H1 (cell line): ENCODE data around the gene ELAVL1. TPM values are rescaled to one million over a fixed set of nuclear protein-coding genes. Genes with fewer than 3 reads are reported as not detected.

ENCODE experiments used
- CTCF ChIA-PET: fragments of 300-600 bp; sonication (Branson Sonifier 250); formaldehyde crosslinking; loops from one replicate; lab custom pipeline; 2021; ENCODE audit not compliant: partially characterized antibody; lab: Charles Lee
- POLR2A ChIA-PET: fragments of 300-600 bp; sonication (Branson Sonifier 250); formaldehyde crosslinking; loops from one replicate; lab custom pipeline; 2021; ENCODE audit warnings: inconsistent platforms; ENCODE audit not compliant: partially characterized antibody; lab: Charles Lee
- DNase-seq, 2 experiments: peaks; one replicate each; pipeline versions ENCODE4 v3.0.0 to v3.0.0-alpha.2; 2010 to 2022; ENCODE audit warnings: low spot score in 2 of 2, low read depth in 1 of 2, mixed read lengths in 1 of 2
- FAIRE-seq: peaks from 2 replicates; lab custom pipeline; 2011; peaks lifted over from hg19 to GRCh38; lab: Jason Lieb, UNC
- H2AFZ ChIP-seq: 2 replicates; pipeline ENCODE4 v1.8.1; 2012; ENCODE audit warnings: low read length, inconsistent platforms
- H2AK5ac ChIP-seq: 2 replicates; pipeline ENCODE4 v1.6.1; 2013; ENCODE audit warnings: low read depth, low read length
- H2BK120ac ChIP-seq: replicated peaks from 2 replicates; pipeline ENCODE3; 2013; ENCODE audit warnings: low read depth, low read length, inconsistent platforms
- H2BK12ac ChIP-seq: 2 replicates; pipeline ENCODE4 v1.6.1; 2013; ENCODE audit warnings: low read depth, low read length
- H2BK15ac ChIP-seq: 2 replicates; pipeline ENCODE4 v1.6.1; 2013; ENCODE audit warnings: low read length
- H2BK20ac ChIP-seq: 2 replicates; pipeline ENCODE4 v1.6.1; 2013; ENCODE audit warnings: low read length
- H2BK5ac ChIP-seq: 2 replicates; pipeline ENCODE4 v1.6.1; 2013; ENCODE audit warnings: low read depth, low read length
- H3K14ac ChIP-seq: 2 replicates; pipeline ENCODE4 v1.6.1; 2013; ENCODE audit warnings: inconsistent platforms; ENCODE audit not compliant: insufficient read length
- H3K18ac ChIP-seq: 2 replicates; pipeline ENCODE4 v1.6.1; 2013; ENCODE audit warnings: low read length; ENCODE audit errors: extremely low read depth
- H3K23ac ChIP-seq: 2 replicates; pipeline ENCODE4 v1.6.1; 2013; ENCODE audit warnings: inconsistent platforms; ENCODE audit not compliant: insufficient read length
- H3K23me2 ChIP-seq: 2 replicates; pipeline ENCODE4 v1.6.1; 2013; ENCODE audit warnings: low read depth, low read length
- H3K27ac ChIP-seq: 2 replicates; pipeline ENCODE4 v1.6.1; 2011; ENCODE audit warnings: low read depth, low read length, inconsistent platforms
- H3K27me3 ChIP-seq, 4 experiments: replicated peaks in 1 of 4; 1 replicate in 1 of 4; 2 replicates in 3 of 4; pipeline versions ENCODE4 v1.6.1 to v1.8.1; 2011 to 2013; ENCODE audit warnings: low read length in 3 of 4, mild to moderate bottlenecking in 3 of 4, inconsistent platforms in 2 of 4, mixed read lengths in 2 of 4, moderate library complexity in 1 of 4; ENCODE audit not compliant: control insufficient read depth in 3 of 4, insufficient read depth in 3 of 4; ENCODE audit errors: extremely low read depth in 1 of 4
- H3K36me3 ChIP-seq, 4 experiments: 2 replicates each; pipeline versions ENCODE4 v1.6.1 to v1.8.1; 2011 to 2013; ENCODE audit warnings: mild to moderate bottlenecking in 4 of 4, low read length in 3 of 4, moderate library complexity in 2 of 4, control low read depth in 1 of 4, inconsistent platforms in 1 of 4; ENCODE audit not compliant: insufficient read depth in 4 of 4, control insufficient read depth in 2 of 4
- H3K4ac ChIP-seq: replicated peaks from 2 replicates; pipeline ENCODE3; 2013; ENCODE audit warnings: low read length, low read depth, mixed read lengths, inconsistent platforms; ENCODE audit not compliant: insufficient read length
- H3K4me1 ChIP-seq, 4 experiments: replicated peaks in 1 of 4; 1 replicate in 1 of 4; 2 replicates in 3 of 4; pipeline versions ENCODE4 v1.6.1 to v1.8.1; 2011 to 2013; ENCODE audit warnings: low read length in 3 of 4, inconsistent platforms in 2 of 4, mixed read lengths in 1 of 4; ENCODE audit not compliant: insufficient read depth in 4 of 4, control insufficient read depth in 3 of 4
- H3K4me2 ChIP-seq, 2 experiments: 2 replicates each; pipeline versions ENCODE4 v1.6.1 to v1.8.1; 2011 to 2013; ENCODE audit warnings: low read depth in 2 of 2, low read length in 2 of 2, control low read depth in 1 of 2, inconsistent platforms in 1 of 2, mild to moderate bottlenecking in 1 of 2; ENCODE audit not compliant: insufficient read depth in 1 of 2
- H3K4me3 ChIP-seq, 4 experiments: fragments of 200-600, 300-600 bp in 1 of 4; sonication (generic), shearing (Covaris generic), sonication (Bioruptor Twin) in 1 of 4; 2 replicates each; pipeline versions ENCODE4 v1.5.1 to v1.8.1; 2011 to 2016; ENCODE audit warnings: low read length in 4 of 4, low read depth in 3 of 4, control low read depth in 2 of 4, inconsistent platforms in 2 of 4, mild to moderate bottlenecking in 2 of 4, mixed read lengths in 1 of 4, moderate library complexity in 1 of 4; ENCODE audit not compliant: insufficient read depth in 2 of 4; ENCODE audit errors: extremely low read depth in 1 of 4
- H3K56ac ChIP-seq: replicated peaks from 2 replicates; pipeline ENCODE3; 2013; ENCODE audit warnings: low read depth, mild to moderate bottlenecking, mixed read lengths, low read length, inconsistent platforms; ENCODE audit not compliant: insufficient read length
- H3K79me1 ChIP-seq: 2 replicates; pipeline ENCODE4 v1.6.1; 2013; ENCODE audit warnings: low read depth, low read length, control low read depth
- H3K79me2 ChIP-seq, 2 experiments: 2 replicates each; pipeline versions ENCODE4 v1.6.1 to v1.8.1; 2012 to 2013; ENCODE audit warnings: low read length in 2 of 2, mild to moderate bottlenecking in 2 of 2, inconsistent platforms in 1 of 2; ENCODE audit not compliant: insufficient read depth in 2 of 2, control insufficient read depth in 1 of 2
- H3K9ac ChIP-seq, 4 experiments: replicated peaks in 1 of 4; 1 replicate in 1 of 4; 2 replicates in 3 of 4; pipeline versions ENCODE4 v1.6.1 to v1.8.1; 2011 to 2013; ENCODE audit warnings: low read depth in 3 of 4, low read length in 3 of 4, control low read depth in 2 of 4, mild to moderate bottlenecking in 2 of 4, moderate library complexity in 2 of 4, inconsistent platforms in 1 of 4; ENCODE audit errors: extremely low read depth in 1 of 4
- H3K9me3 ChIP-seq, 2 experiments: 2 replicates each; pipeline versions ENCODE4 v1.6.1 to v1.8.1; 2012 to 2013; ENCODE audit warnings: mild to moderate bottlenecking in 2 of 2, moderate library complexity in 2 of 2, control low read depth in 1 of 2, inconsistent platforms in 1 of 2, low read depth in 1 of 2, low read length in 1 of 2, mixed read lengths in 1 of 2; ENCODE audit not compliant: insufficient read depth in 2 of 2
- H4K20me1 ChIP-seq, 2 experiments: replicated peaks in 1 of 2; 2 replicates each; pipeline versions ENCODE3 to v1.8.1; 2011 to 2013; ENCODE audit warnings: inconsistent platforms in 2 of 2, low read length in 2 of 2, mild to moderate bottlenecking in 1 of 2; ENCODE audit not compliant: insufficient read depth in 2 of 2, control insufficient read depth in 1 of 2
- H4K5ac ChIP-seq: 2 replicates; pipeline ENCODE4 v1.6.1; 2013; ENCODE audit warnings: low read length, low read depth, mixed read lengths, inconsistent platforms; ENCODE audit not compliant: insufficient read length
- H4K8ac ChIP-seq: 2 replicates; pipeline ENCODE4 v1.8.0; 2013; ENCODE audit warnings: mild to moderate bottlenecking, moderate library complexity, low read length, inconsistent platforms; ENCODE audit not compliant: insufficient read depth; ENCODE audit errors: extremely low read depth
- H4K91ac ChIP-seq: replicated peaks from 2 replicates; pipeline ENCODE3; 2013; ENCODE audit warnings: low read length, mixed read lengths, inconsistent platforms; ENCODE audit not compliant: insufficient read length
- RAD21 ChIP-seq, 2 experiments: IDR thresholded peaks in 1 of 2; conservative IDR thresholded peaks in 1 of 2; 2 replicates each; pipeline ENCODE4 v1.6.1; 2011; ENCODE audit warnings: low read depth in 2 of 2, low read length in 2 of 2, improper control_type of control experiment in 1 of 2, inconsistent platforms in 1 of 2, mild to moderate bottlenecking in 1 of 2, moderate library complexity in 1 of 2
- TEAD4 ChIP-seq: IDR thresholded peaks from 2 replicates; pipeline ENCODE4 v1.6.1; 2012; ENCODE audit warnings: low read depth, low read length, inconsistent platforms, mixed read lengths
- WGBS, 2 experiments: shearing (Covaris generic) in 1 of 2; methylation state at CpG; one replicate each; pipeline versions ENCODE4 v1.1.6 to v1.1.7; 2013 to 2015; ENCODE audit warnings: low lambda C conversion rate in 2 of 2, mixed read lengths in 2 of 2, inconsistent platforms in 1 of 2, low coverage in 1 of 2, missing lambda C conversion rate in 1 of 2; ENCODE audit not compliant: insufficient replicate concordance in 2 of 2, insufficient coverage in 1 of 2, insufficient read length in 1 of 2; ENCODE audit errors: extremely low coverage in 1 of 2, missing lambda C conversion rate in 1 of 2; 5-methylcytosine and 5-hydroxymethylcytosine counted together
- polyA plus RNA-seq, 7 experiments: library from polyadenylated mRNA; depleted of rRNA in 3 of 7; stranded (reverse) in 5 of 7; unstranded in 2 of 7; fragments of >200 nt in 5 of 7; fragments of 200-250 nt in 2 of 7; gene quantifications; 1 replicate in 5 of 7; 2 replicates in 1 of 7; 4 replicates in 1 of 7; pipeline versions ENCODE4 v1.2.1 to v1.2.3, GENCODE V29; 2011 to 2013; ENCODE audit warnings: missing spikeins in 2 of 7, mixed read lengths in 2 of 7
- total RNA-seq: library from RNA; stranded (reverse); fragmentation: NEBNext Ultra II Directional; extraction: Animal tissue kit (Norgen Biotek cat#: 25700); gene quantifications from 2 replicates; pipeline ENCODE4 v1.2.1, GENCODE V29; 2021

Gene ELAVL1
- total and polyA plus RNA-seq, 2 of the 8 experiments (the other 6 are each of a cell fraction or from before 2014, with no cell fraction given): 56.7 to 163 TPM

DNA sequence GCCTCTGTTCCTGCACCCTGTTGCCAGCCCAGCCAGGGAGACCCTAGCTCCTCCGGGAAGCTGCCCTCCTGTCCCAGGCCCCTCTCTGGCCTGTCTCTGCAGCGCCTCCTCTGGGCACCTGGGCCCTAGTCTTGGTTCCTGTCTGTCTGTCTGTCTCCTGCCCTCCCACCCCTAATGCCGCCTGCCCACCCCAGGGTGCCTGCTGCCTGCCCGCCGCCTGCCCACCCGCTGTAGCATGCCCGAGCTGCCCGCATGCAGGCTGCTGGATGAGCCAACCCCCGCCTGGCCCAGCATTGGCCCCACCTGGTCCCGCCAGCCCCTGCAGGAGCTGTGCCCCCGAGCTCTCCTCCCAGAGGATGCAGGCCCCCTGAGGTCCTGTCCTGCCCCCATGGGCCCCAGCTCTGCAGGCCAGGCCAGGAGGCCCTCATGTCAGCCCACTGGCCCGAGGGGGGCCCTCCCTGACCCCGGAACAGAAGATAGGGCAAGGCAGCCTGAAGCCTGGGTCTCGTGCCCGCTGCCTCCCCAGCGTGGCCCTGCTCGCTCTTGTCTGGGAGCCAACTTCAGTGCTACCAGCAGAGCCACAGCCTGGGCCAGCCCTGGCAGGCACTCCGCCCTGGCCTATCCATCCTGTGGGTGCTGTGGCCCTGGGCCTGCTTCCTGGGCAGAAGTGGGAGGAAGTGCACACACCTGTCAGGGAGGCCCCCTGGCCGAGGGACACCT lies 96.5 kb downstream of the ELAVL1 start:
- H3K27ac ChIP-seq: no peak overlapping the region
- 87% methylated on average over 16 of the region's 19 CpGs; no CpG with 5 or more reads in 1 of the 2 experiments for WGBS, 2 experiments
- CTCF ChIA-PET: interaction anchor here (0.8 to 1.8 kb wide), 12 partner anchors 8 to 185 kb away, joined by 3 to 12 read pairs (median 4); no protein-coding TSS in a partner anchor
- TF ChIP-seq RAD21 (IDR thresholded peaks at IDR 0.05 in 1 of 2, conservative IDR thresholded peaks at IDR 0.05 in 1 of 2; ENCODE audit: low read depth in 2 of 2, low read length in 2 of 2): 0 out of 4 replicates have a peak, but pooled peaks of 1 of the 2 experiments have one; percentile 12
- TF ChIP-seq TEAD4: no peak

More for the DNA sequence above, 96.5 kb downstream of the ELAVL1 start:
- H2BK15ac ChIP-seq: no peak overlapping the region
- peaks cover 0 to 1% (median 0%) of the 10 kb centered on the region in 4 experiments; a peak in 1 of 7 replicates for H3K27me3 ChIP-seq
- no peak overlapping the region for H2BK20ac ChIP-seq
- peaks cover 11% of the 10 kb centered on the region for H3K79me1 ChIP-seq
- H4K8ac ChIP-seq: no peak overlapping the region
- FAIRE-seq (no peak), DNase-seq (no peak)
- H2AK5ac ChIP-seq: no peak overlapping the region
- peaks cover 0 to 22% of the 10 kb centered on the region in 2 experiments; a peak in 2 of 4 replicates for H3K79me2 ChIP-seq
- no peak overlapping the region for H2BK120ac ChIP-seq
- H3K23me2 ChIP-seq: peaks cover 5% of the 10 kb centered on the region; the same call in 1 of the 2 replicates
- H2AFZ ChIP-seq: no peak overlapping the region
- peaks cover 5 to 19% of the 10 kb centered on the region in 2 experiments for H4K20me1 ChIP-seq
- H3K4me1 ChIP-seq: peaks cover 0 to 5% (median 4%) of the 10 kb centered on the region in 4 experiments; a peak in 5 of 7 replicates
- H3K36me3 ChIP-seq: peaks cover 5 to 30% (median 16%) of the 10 kb centered on the region in 4 experiments; a peak in 5 of 8 replicates
- H3K56ac ChIP-seq: no peak overlapping the region
- no peak overlapping the region for H3K9ac ChIP-seq
- H3K23ac ChIP-seq: no peak overlapping the region
- no peak overlapping the region for H4K91ac ChIP-seq
- H3K18ac ChIP-seq: no peak overlapping the region
- H3K9me3 ChIP-seq: no peaks in the 10 kb centered on the region
- H4K5ac ChIP-seq: no peak overlapping the region
- POLR2A ChIA-PET: interaction anchor here (1.0 to 2.3 kb wide), 8 partner anchors 8 to 51 kb away, joined by 4 to 12 read pairs (median 6); partner anchors contain the start of gene TIMM44
- H3K4ac ChIP-seq: no peak overlapping the region
- H2BK5ac ChIP-seq: no peak overlapping the region
- H2BK12ac ChIP-seq: no peak overlapping the region
- H3K4me2 ChIP-seq: no peak overlapping the region
- H3K14ac ChIP-seq: no peak overlapping the region
- H3K4me3 ChIP-seq: no peak overlapping the region
